ENCODE results near the gene HES2. TPM values are rescaled to one million over a fixed set of nuclear protein-coding genes. Genes with fewer than 3 reads are reported as not detected.
"Not testable (repeated sequence)": the region's sequence is repeated elsewhere in the genome, so short reads cannot be mapped to it uniquely, and the experiment has no call there.

Gene HES2
- total and polyA plus RNA-seq, 2 experiments from 2014 or later = 1.6 to 2.1 TPM

DNA sequence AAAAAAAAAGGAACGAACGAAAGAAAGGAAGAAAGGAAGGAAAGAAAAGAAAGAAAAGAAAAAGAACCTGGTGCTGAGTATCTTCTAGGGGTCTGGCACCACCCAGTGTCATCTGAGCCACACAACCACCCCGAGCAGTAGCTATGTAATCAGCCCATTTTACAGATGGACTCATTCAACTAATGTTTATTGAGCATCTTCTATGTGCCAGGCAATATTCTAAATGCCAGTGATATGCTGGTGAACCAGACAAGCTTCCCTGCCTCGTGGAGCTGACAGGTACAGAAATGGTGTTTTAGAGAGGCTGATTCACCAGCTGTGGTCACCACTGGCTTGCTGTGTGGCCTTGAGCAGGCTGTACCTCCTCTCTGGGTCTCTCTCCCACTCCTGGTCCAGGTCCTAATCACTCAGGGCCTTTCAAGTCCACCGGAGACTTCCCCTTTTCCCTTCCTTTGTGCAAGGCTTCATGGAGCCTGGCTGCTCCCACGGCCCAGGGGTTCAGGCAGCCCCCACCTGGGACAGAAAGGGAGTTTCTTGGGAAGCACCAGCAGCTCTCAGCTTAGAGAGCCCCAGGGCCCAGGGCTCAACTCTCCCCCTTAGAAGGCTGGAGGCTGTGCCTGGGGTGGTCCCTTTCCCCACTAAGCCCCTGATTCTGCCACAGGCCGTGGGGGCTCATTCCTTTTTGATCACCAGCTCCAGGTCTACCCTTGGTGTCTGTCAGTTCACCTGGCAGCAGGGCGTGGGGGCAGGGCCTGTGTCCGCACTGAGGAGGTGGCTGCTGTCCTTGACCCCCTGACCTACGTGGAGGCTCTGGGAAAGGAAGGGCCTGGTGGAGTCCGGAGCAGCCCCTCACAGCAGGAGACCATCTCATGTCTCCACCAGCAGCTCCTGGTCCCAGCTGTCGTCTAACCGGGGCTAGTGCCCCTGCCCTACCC lies 12.2 kb upstream of the HES2 start:
- H3K9me2 ChIP-seq (ENCODE audit: insufficient read depth); H3K36me3 ChIP-seq (ENCODE audit: insufficient read depth); H3K4me3 ChIP-seq; H3K79me2 ChIP-seq (replicated peaks; ENCODE audit: insufficient read depth); H3K4me3 Mint-ChIP-seq; H3F3A ChIP-seq (replicated peaks; ENCODE audit: low read depth); H3K4me1 ChIP-seq (ENCODE audit: insufficient read depth); H3K27ac ChIP-seq (ENCODE audit: low read depth); ATAC-seq; H3K4me2 ChIP-seq; H2AFZ ChIP-seq; H3K36me3 Mint-ChIP-seq (ENCODE audit: low read depth); H3K27ac Mint-ChIP-seq; DNase-seq (ENCODE audit: low spot score); H4K20me1 ChIP-seq (replicated peaks; ENCODE audit: insufficient read depth); H3K27me3 ChIP-seq (ENCODE audit: insufficient read depth); H3K9me3 Mint-ChIP-seq: not testable (repeated sequence)
- H3K4me1 Mint-ChIP-seq = peaks cover 17% of the 10 kb centered on the region
- peaks cover 25% of the 10 kb centered on the region for H3K27me3 Mint-ChIP-seq (ENCODE audit: insufficient read depth, low read depth, poor library complexity)

DNA sequence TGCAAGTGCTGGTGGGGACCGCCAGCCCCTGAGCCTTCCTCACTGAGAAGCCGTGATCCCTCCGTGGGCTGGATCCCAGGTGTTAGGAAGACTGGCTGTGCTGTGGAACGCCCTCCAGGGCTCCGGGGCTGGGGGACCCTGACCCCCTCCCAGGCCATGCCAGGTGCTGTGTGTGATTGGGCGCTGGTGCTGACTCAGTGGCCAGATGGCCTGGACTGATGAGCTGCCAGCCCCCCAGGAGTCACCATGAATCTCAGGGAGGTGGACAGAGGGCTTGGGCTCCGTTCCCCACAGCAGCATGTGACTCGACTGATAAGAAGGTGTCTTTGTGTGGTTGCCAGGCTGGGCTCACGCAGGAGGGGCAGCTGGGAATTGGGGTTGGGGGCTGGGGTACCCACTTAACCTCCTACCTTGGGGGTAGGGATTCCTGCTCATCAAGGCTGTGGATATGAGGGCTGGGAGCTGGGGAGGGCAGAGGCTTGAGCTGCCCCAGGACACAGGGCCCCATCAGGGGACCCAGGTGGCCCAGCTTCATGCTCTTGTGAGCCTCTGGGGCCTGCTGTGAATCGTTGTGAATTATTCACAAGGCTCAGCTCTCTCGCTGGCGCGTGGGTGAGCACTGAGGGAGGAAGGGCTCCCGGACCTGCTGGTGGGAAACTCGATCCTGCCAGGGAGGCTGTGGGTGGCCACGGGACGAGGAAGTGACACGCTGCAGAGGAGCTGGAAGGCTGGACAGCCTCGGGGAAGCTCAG lies 10.1 kb upstream of the HES2 start:
- H3K36me3 ChIP-seq (ENCODE audit: insufficient read depth); H3F3A ChIP-seq (replicated peaks; ENCODE audit: low read depth); H3K27ac Mint-ChIP-seq; H3K9me3 Mint-ChIP-seq; H3K36me3 Mint-ChIP-seq (ENCODE audit: low read depth); DNase-seq (ENCODE audit: low spot score); H3K9me2 ChIP-seq (ENCODE audit: insufficient read depth); H4K20me1 ChIP-seq (replicated peaks; ENCODE audit: insufficient read depth); H3K4me2 ChIP-seq; H2AFZ ChIP-seq; H3K4me1 ChIP-seq (ENCODE audit: insufficient read depth); H3K4me3 ChIP-seq; H3K79me2 ChIP-seq (replicated peaks; ENCODE audit: insufficient read depth); H3K27ac ChIP-seq (ENCODE audit: low read depth); H3K4me3 Mint-ChIP-seq: not testable (repeated sequence)
- peaks cover 25% of the 10 kb centered on the region for H3K27me3 ChIP-seq (ENCODE audit: insufficient read depth)
- peak; percentile 15 for ATAC-seq
- Mint-ChIP-seq H3K27me3 (ENCODE audit: insufficient read depth, low read depth, poor library complexity) (peaks cover 43% of the 10 kb centered on the region), H3K4me1 (peaks cover 17% of the 10 kb centered on the region)

DNA sequence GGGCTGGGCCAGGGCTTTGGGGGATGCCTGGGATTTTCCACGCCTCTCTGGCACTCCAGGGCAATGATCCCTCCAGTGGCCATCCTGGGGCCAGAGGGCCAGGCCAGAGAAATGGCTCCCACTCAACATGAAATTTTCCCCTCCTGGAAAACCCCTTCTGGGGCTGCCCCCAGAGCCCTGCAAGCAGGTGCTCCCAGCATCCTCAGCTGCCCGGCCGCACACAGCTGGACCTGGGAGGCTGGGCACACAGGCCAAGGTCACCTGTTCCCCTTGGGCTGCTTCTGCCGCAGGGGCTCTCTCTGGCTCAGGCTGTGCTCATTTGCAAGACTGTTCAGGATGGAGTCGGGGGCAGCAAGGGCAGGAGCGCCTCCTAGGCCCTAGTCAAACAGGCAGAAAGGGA lies 8.7 kb upstream of the HES2 start:
- not testable (repeated sequence) for H4K20me1 ChIP-seq (replicated peaks; ENCODE audit: insufficient read depth); H3K27ac Mint-ChIP-seq; H2AFZ ChIP-seq; DNase-seq (ENCODE audit: low spot score); H3K9me3 Mint-ChIP-seq; H3K4me2 ChIP-seq; H3K36me3 ChIP-seq (ENCODE audit: insufficient read depth); H3K36me3 Mint-ChIP-seq (ENCODE audit: low read depth); H3K79me2 ChIP-seq (replicated peaks; ENCODE audit: insufficient read depth); H3K4me1 ChIP-seq (ENCODE audit: insufficient read depth); H3K27ac ChIP-seq (ENCODE audit: low read depth); H3F3A ChIP-seq (replicated peaks; ENCODE audit: low read depth); H3K4me3 ChIP-seq; H3K4me3 Mint-ChIP-seq; H3K9me2 ChIP-seq (ENCODE audit: insufficient read depth)
- ATAC-seq = peak; percentile 4; the same call in 2 of the 3 replicates
- TF ChIP-seq, protein P1, sequence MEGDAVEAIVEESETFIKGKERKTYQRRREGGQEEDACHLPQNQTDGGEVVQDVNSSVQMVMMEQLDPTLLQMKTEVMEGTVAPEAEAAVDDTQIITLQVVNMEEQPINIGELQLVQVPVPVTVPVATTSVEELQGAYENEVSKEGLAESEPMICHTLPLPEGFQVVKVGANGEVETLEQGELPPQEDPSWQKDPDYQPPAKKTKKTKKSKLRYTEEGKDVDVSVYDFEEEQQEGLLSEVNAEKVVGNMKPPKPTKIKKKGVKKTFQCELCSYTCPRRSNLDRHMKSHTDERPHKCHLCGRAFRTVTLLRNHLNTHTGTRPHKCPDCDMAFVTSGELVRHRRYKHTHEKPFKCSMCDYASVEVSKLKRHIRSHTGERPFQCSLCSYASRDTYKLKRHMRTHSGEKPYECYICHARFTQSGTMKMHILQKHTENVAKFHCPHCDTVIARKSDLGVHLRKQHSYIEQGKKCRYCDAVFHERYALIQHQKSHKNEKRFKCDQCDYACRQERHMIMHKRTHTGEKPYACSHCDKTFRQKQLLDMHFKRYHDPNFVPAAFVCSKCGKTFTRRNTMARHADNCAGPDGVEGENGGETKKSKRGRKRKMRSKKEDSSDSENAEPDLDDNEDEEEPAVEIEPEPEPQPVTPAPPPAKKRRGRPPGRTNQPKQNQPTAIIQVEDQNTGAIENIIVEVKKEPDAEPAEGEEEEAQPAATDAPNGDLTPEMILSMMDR (conservative IDR thresholded peaks at IDR 0.05; ENCODE audit: low read depth in 2 of 2) = peak in 1 of 2 experiments; percentile 12; a peak in 1 of 4 replicates
- Mint-ChIP-seq H3K4me1 (peaks cover 23% of the 10 kb centered on the region; the same call in 2 of the 3 replicates), H3K27me3 (ENCODE audit: insufficient read depth, low read depth, poor library complexity) (peaks cover 54% of the 10 kb centered on the region)
- H3K27me3 ChIP-seq (ENCODE audit: insufficient read depth) = peaks cover 39% of the 10 kb centered on the region
